PFSK-1 (cell line): ENCODE measurements around the gene GABARAPL2.

Experiments
- FOXP2 ChIP-seq: optimal IDR thresholded peaks from 2 replicates; pipeline ENCODE3; 2011; ENCODE audit warnings: borderline replicate concordance, control low read depth, inconsistent platforms; ENCODE audit not compliant: insufficient read depth; ENCODE audit errors: extremely low read length, extremely low read depth
- POLR2AphosphoS5 ChIP-seq: IDR thresholded peaks from 2 replicates; pipeline ENCODE4 v1.6.1; 2012; ENCODE audit warnings: low read depth, mild to moderate bottlenecking, control low read depth, low read length, moderate library complexity
- REST ChIP-seq, 2 experiments: IDR thresholded peaks; 2 replicates each; pipeline versions ENCODE4 v1.6.1 to v1.8.0; 2011 to 2012; ENCODE audit warnings: low read depth in 2 of 2, low read length in 2 of 2, control low read depth in 1 of 2, inconsistent platforms in 1 of 2, mild to moderate bottlenecking in 1 of 2, moderate library complexity in 1 of 2; ENCODE audit not compliant: insufficient read depth in 1 of 2
- SIN3A ChIP-seq: IDR thresholded peaks from 2 replicates; pipeline ENCODE4 v1.6.1; 2012; ENCODE audit warnings: mild to moderate bottlenecking, low read length, moderate library complexity, borderline replicate concordance; ENCODE audit not compliant: insufficient read depth
- TAF1 ChIP-seq: IDR thresholded peaks from 2 replicates; pipeline ENCODE4 v1.6.1; 2012; ENCODE audit warnings: low read length, control low read depth, borderline replicate concordance; ENCODE audit not compliant: insufficient read depth

The GABARAPL2 gene

GRCh38 chr16:75570396-75571065 lies 4.4 kb downstream of the GABARAPL2 start:
- TF ChIP-seq SIN3A (no peak), FOXP2 (no peak), POLR2AphosphoS5 (no peak), TAF1 (no peak), REST (IDR thresholded peaks at IDR 0.05; ENCODE audit: insufficient read depth in 1 of 2, low read depth in 2 of 2, low read length in 2 of 2) (no peak)

- no peak for TF ChIP-seq POLR2AphosphoS5
- no peak for TF ChIP-seq FOXP2
- no peak for TF ChIP-seq SIN3A
- TF ChIP-seq REST (IDR thresholded peaks at IDR 0.05; ENCODE audit: insufficient read depth in 1 of 2, low read depth in 2 of 2, low read length in 2 of 2) = no peak
- TF ChIP-seq TAF1 = no peak
Measured at GRCh38 chr16:75572864-75573542, 6.8 kb downstream of the GABARAPL2 start.

- no peak for TF ChIP-seq POLR2AphosphoS5
- no peak for TF ChIP-seq SIN3A
- TF ChIP-seq FOXP2 = no peak
- no peak for TF ChIP-seq TAF1
Measured at GRCh38 chr16:75573955-75574354, 7.8 kb downstream of the GABARAPL2 start.

GRCh38 chr16:75575958-75576357 lies 9.8 kb downstream of the GABARAPL2 start:
- TF ChIP-seq POLR2AphosphoS5 (no peak), TAF1 (no peak), FOXP2 (no peak), SIN3A (no peak), REST (IDR thresholded peaks at IDR 0.05; ENCODE audit: insufficient read depth in 1 of 2, low read depth in 2 of 2, low read length in 2 of 2) (no peak)

GRCh38 chr16:75576384-75576811 lies 10.2 kb downstream of the GABARAPL2 start:
- TF ChIP-seq FOXP2 (no peak), POLR2AphosphoS5 (no peak), REST (IDR thresholded peaks at IDR 0.05; ENCODE audit: insufficient read depth in 1 of 2, low read depth in 2 of 2, low read length in 2 of 2) (no peak), TAF1 (no peak), SIN3A (no peak)
